GM08714 (cell line): ENCODE measurements around the gene UHRF1.
A peak's percentile ranks its signal among the peaks of the same experiment; 100 is the strongest.
"Not testable (repeated sequence)": the region's sequence is repeated elsewhere in the genome, so short reads cannot be mapped to it uniquely, and the experiment has no call there.

Experiments used
- H3K4me3 ChIP-seq: fragments of 200-500 bp; sonication (Bioruptor generic); 2 replicates; pipeline ENCODE4 v1.5.1; 2014; ENCODE audit warnings: mild to moderate bottlenecking, low read length, inconsistent platforms
- ZNF274 ChIP-seq: IDR thresholded peaks from 2 replicates; pipeline ENCODE4 v1.6.1; 2012; ENCODE audit warnings: mild to moderate bottlenecking, low read depth, low read length

Gene UHRF1

DNA sequence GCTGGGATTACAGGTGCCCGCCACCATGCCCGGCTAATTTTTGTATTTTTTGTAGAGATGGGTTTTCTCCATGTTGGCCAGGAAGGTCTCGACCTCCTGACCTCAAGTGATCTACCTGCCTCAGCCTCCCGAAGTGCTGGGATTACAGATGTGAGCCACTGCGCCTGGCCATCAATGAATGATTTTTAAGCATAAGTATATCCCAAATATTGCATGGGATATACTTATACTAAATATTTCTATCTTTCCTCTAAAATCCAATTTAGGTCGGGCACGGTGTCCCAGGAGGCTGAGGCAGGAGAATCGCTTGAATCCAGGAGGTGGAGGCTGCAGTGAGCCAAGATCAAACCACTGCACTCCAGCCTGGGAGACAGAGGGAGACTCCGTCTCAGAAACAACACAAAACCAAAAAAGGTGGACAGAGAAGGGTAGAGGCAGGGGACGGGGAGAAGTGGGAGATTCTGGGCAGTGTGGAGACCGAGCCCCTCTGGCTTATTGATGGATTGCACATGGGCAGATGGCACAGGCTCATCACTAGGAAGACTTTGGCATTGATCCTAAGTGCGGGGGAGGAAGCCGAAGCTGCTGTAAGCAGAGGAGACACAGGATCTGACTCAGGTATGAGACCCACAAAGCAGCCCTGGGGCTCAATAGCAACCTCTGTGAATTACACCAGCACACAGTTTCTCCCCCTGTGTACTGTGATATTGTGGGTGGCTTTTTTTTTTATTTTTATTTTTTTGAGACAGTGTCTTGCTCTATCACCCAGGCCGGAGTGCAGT lies 20.1 kb upstream of the UHRF1 start:
- TF ChIP-seq ZNF274, result no peak
- no peak overlapping the region for H3K4me3 ChIP-seq

GRCh38 chr19:4891066-4891465 lies 18.2 kb upstream of the UHRF1 start:
- H3K4me3 ChIP-seq, result no peak overlapping the region
- TF ChIP-seq ZNF274, result no peak

DNA sequence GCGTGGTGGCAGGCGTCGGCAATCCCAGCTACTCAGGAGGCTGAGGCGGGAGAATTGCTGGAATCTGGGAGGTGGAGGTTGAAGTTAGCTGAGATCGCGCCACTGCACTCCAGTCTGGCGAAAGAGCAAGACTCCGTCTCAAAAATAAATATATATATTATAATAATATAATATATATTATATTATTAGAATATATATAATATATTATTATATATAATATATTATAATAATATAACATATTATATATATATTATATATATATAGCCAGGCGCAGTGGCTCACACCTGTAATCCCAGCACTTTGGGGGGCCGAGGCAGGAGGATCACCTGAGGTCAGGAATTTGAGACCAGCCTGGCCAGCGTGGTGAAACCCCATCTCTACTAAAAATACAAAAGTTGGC lies 16.3 kb upstream of the UHRF1 start:
- not testable (repeated sequence) for H3K4me3 ChIP-seq

- H3K4me3 ChIP-seq, result no peak overlapping the region
- TF ChIP-seq ZNF274, result no peak
Observed at GRCh38 chr19:4896372-4896771, 12.9 kb upstream of the UHRF1 start.

GRCh38 chr19:4897146-4897545 lies 12.2 kb upstream of the UHRF1 start:
- TF ChIP-seq ZNF274, result no peak
- no peak overlapping the region for H3K4me3 ChIP-seq

- H3K4me3 ChIP-seq, result not testable (repeated sequence)
Observed at GRCh38 chr19:4900879-4901278, 8.4 kb upstream of the UHRF1 start.

DNA sequence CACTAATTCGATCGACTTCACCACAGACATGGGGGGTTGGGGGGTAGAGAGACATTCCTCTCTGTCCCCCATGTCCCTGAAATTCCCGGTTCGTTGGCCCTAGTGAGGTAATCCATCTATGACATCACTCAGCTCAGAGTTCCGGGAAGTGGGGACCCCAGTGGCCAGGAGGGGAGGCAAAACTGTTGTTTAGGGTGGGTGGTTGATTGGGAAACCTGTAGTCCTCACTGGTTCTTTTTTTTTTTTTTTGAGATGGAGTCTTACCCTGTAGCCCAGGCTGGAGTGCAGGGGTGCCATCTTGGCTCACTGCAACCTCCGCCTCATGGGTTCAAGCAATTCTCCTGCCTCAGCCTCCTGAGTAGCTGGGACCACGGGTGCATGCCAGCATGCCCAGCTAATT lies 6.5 kb upstream of the UHRF1 start, which contains the start of gene ARRDC5:
Gene ARRDC5, minus strand, starts transcription at position 101 of the 400 bp plus-strand sequence. Its CDS starts 71 bp downstream, at position 30.
- no peak within 1 kb of the TSS for H3K4me3 ChIP-seq

DNA sequence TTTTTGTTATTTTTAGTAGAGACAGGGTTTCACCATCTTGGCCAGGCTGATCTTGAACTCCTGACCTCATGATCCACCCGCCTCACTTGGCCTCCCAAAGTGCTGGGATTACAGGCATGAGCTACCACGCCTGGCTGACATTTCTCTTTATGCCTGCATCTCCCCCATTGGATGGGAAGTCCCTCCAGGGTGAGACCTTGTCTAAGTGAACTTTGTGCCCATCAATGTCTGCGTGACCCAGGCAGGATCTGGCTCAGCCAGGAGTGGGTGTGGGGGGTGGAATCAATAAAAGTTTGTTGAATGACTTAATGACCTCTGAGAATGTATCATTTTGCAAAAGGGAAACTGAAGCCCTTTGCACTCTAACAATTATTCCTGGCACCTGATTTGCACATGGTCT lies 4.8 kb upstream of the UHRF1 start:
- TF ChIP-seq ZNF274, result no peak
- no peak overlapping the region for H3K4me3 ChIP-seq

More for the DNA sequence above, 6.5 kb upstream of the UHRF1 start, which contains the start of gene ARRDC5:
- no peak for TF ChIP-seq ZNF274

DNA sequence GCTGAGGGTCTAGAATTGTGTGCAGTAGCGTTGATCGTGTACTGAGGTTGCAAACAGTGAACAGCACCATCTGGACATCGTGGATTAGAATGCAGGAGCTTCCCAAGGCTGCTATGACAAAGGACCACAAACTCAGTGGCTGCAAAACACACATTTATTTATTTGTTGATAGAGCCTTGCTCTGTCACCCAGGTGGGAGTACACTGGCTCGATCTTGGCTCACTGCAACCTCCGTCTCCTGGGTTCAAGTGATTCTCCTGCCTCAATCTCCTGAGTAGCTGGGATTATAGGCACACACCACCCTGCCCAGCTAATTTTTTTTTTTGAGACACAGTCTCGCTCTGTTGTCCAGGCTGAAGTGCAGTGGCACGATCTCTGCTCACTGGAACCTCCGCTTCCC lies 2.3 kb upstream of the UHRF1 start:
- TF ChIP-seq ZNF274, result no peak
- H3K4me3 ChIP-seq, result no peak overlapping the region

- H3K4me3 ChIP-seq, result no peak overlapping the region
- TF ChIP-seq ZNF274, result no peak
Observed at GRCh38 chr19:4908360-4908759, 941 bp upstream of the UHRF1 start.

DNA sequence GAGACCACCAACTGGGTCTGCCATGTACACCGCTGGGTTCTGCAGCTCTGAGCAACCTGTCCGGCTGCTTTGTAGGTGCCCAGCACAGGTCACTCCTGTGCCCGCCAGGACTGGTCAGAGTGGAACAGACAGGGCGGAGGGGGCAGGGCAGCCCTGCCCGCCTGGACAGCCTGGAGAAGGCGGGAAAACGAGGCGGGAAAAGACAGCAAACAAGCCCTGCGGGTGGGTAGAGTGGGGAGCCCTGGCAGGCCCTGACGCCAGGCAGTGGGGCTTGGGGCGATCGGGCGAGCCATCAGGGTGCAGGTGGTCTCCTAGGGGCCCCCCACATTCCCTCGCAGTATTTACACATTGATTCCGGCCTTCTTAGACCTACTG lies 533 bp upstream of the UHRF1 start:
- TF ChIP-seq ZNF274, result no peak
- H3K4me3 ChIP-seq, result no peak overlapping the region; the same call in 1 of the 2 replicates

DNA sequence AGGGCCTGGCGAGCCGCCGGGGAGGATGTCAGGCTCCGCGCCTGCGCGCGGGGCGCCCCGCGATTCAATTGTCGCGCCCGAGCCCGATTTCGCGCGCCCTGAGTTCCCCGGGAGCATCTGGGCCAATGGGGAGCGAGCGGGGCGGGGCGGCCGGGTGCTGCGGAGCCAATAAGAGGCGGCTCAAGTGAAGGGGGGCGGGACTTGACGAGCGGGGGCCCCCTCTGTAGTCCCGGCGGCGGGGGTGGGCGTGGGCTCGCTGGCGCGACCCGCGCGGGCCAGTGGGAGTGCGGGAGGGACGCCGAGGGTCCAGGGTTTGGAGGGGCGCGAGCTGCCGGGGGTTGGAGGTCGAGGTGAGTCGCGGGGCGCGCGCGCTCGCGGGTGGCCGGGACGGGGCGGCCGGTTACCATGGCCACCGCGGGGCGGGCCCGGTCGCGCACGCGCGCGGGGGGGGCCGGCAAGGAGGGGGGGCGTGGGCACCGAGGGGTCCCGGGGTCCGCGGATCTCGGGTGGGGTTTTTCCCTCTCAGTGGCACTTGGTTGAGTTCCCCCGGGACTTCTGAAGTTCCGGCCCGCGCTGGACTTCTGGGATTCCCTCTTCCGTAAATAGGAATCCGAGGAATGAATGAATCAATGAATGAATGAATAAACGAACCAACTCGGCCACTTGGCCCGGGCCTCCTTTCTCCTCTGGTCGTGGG lies 744 bp downstream of the UHRF1 start:
- peak overlapping the region; percentile 84 for H3K4me3 ChIP-seq
- no peak for TF ChIP-seq ZNF274

GRCh38 chr19:4910594-4911281 lies 1.4 kb downstream of the UHRF1 start:
- no peak for TF ChIP-seq ZNF274
- H3K4me3 ChIP-seq, result peak overlapping the region; percentile 83

- no peak for TF ChIP-seq ZNF274
- H3K4me3 ChIP-seq, result peak overlapping the region; percentile 83
Observed at GRCh38 chr19:4911314-4911713, 2.0 kb downstream of the UHRF1 start.
